Measurements from ENCODE around the gene TALDO1. TPM values are rescaled to one million over a fixed set of nuclear protein-coding genes. Genes with fewer than 3 reads are reported as not detected.
A peak's percentile ranks its signal among the peaks of the same experiment; 100 is the strongest.

Gene TALDO1
- total RNA-seq, 4 donors from 2014 or later, result 203 to 323 (median 241) TPM

DNA sequence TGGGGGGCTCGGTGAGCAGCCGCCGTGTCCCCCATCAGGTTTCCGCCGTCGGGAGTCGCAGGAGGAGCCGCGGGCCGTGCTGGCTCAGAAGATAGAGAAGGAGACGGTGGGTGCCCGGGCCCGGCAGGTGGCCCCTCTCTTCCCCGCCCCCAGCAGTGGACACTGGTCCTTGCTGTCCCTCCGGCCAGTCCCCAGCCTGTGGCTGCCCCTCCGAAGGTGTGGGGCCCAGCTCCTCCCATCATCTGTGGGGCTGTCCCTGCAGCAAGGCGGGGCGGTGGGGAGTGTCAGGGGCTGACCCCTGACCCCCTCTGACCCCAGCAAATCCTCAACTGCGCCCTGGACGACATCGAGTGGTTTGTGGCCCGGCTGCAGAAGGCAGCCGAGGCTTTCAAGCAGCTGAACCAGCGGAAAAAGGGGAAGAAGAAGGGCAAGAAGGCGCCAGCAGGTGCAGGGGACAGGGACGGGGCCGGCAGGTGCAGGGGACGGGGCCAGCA, 26.0 kb upstream of the TALDO1 start:
- H3K27ac ChIP-seq, result peak overlapping the region in 2 of 4 donors; percentile 9 to 11
- no peaks in the 10 kb centered on the region for H3K9me3 ChIP-seq
- no peak for DNase-seq (ENCODE audit: low spot score in 2 of 2)
- H3K27me3 ChIP-seq, result peaks cover 0 to 44% of the 10 kb centered on the region in 2 donors
- H3K4me3 ChIP-seq, result peak overlapping the region in 2 of 4 donors; percentile 34 to 41
- 37 to 46% methylated on average over 10 to 16 of the region's 28 CpGs for WGBS, 2 donors
- H3K36me3 ChIP-seq, result peaks cover 0 to 19% (median 0%) of the 10 kb centered on the region in 3 donors
- TF ChIP-seq, protein P1, sequence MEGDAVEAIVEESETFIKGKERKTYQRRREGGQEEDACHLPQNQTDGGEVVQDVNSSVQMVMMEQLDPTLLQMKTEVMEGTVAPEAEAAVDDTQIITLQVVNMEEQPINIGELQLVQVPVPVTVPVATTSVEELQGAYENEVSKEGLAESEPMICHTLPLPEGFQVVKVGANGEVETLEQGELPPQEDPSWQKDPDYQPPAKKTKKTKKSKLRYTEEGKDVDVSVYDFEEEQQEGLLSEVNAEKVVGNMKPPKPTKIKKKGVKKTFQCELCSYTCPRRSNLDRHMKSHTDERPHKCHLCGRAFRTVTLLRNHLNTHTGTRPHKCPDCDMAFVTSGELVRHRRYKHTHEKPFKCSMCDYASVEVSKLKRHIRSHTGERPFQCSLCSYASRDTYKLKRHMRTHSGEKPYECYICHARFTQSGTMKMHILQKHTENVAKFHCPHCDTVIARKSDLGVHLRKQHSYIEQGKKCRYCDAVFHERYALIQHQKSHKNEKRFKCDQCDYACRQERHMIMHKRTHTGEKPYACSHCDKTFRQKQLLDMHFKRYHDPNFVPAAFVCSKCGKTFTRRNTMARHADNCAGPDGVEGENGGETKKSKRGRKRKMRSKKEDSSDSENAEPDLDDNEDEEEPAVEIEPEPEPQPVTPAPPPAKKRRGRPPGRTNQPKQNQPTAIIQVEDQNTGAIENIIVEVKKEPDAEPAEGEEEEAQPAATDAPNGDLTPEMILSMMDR (IDR thresholded peaks at IDR 0.05), result no peak
- TF ChIP-seq POLR2A (IDR thresholded peaks at IDR 0.05), result no peak
- no peak for TF ChIP-seq EP300 (IDR thresholded peaks at IDR 0.05)
- peaks cover 0 to 40% (median 25%) of the 10 kb centered on the region in 4 donors for H3K4me1 ChIP-seq

DNA sequence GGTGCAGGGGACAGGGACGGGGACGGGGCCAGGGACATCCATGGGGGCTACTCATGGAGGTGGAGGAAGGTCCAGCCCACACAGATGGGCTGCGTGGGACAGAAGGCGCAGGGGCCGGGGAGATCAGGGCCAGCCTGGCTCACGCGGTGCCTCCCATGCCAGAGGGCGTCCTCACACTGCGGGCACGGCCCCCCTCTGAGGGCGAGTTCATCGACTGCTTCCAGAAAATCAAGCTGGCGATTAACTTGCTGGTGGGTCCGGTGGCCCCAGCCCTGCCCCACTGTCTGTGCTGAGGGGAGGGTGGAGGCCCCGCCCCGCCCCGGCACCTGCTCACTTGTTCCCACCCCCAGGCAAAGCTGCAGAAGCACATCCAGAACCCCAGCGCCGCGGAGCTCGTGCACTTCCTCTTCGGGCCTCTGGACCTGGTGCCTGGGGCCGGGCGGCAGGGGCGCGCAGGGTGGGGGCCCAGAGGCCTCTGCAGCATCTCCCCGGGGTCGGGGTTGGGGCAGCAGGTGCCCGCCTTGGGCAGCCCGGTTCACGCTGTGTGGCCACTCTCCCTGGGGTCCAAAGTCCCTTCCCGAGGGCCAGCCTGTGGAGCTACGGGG, 25.4 kb upstream of the TALDO1 start:
- peaks cover 0 to 46% (median 25%) of the 10 kb centered on the region in 4 donors for H3K4me1 ChIP-seq
- peak overlapping the region in 1 of 4 donors; percentile 34 for H3K4me3 ChIP-seq
- DNase-seq (ENCODE audit: low spot score in 2 of 2), result no peak

DNA sequence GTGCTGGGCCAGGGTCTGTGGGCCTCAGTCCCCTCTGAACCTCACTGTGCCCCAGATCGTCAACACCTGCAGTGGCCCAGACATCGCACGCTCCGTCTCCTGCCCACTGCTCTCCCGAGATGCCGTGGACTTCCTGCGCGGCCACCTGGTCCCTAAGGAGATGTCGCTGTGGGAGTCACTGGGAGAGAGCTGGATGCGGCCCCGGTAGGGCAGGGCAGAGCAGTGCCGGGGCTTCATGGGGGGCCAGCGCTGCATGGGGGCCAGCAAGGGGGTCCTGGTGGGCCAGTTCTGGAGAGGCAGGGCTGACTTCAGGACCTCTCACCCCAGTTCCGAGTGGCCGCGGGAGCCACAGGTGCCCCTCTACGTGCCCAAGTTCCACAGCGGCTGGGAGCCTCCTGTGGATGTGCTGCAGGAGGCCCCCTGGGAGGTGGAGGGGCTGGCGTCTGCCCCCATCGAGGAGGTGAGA, 24.9 kb upstream of the TALDO1 start:
- DNase-seq (ENCODE audit: low spot score in 2 of 2), result no peak
- Histone ChIP-seq H3K27me3 (peaks cover 0 to 50% of the 10 kb centered on the region in 2 donors), H3K27ac (no peak overlapping the region), H3K36me3 (peaks cover 0 to 19% (median 0%) of the 10 kb centered on the region in 3 donors), H3K4me1 (peaks cover 0 to 51% (median 29%) of the 10 kb centered on the region in 4 donors), H3K4me3 (no peak overlapping the region), H3K9me3 (no peaks in the 10 kb centered on the region)
- TF ChIP-seq POLR2A (IDR thresholded peaks at IDR 0.05) (no peak), EP300 (IDR thresholded peaks at IDR 0.05) (no peak)
- TF ChIP-seq, protein P1 (IDR thresholded peaks at IDR 0.05), result no peak
- whole genome bisulfite sequencing, 2 donors, result 67 to 86% methylated on average over 4 to 16 of the region's 20 CpGs

More for the DNA sequence above, 25.4 kb upstream of the TALDO1 start:
- WGBS, 2 donors, result 44 to 52% methylated on average over 13 to 14 of the region's 33 CpGs
- Histone ChIP-seq H3K9me3 (no peaks in the 10 kb centered on the region), H3K27me3 (peaks cover 0 to 50% of the 10 kb centered on the region in 2 donors), H3K36me3 (peaks cover 0 to 19% (median 0%) of the 10 kb centered on the region in 3 donors), H3K27ac (no peak overlapping the region)
- TF ChIP-seq EP300 (IDR thresholded peaks at IDR 0.05) (no peak), POLR2A (IDR thresholded peaks at IDR 0.05) (no peak)
- TF ChIP-seq, protein P1 (IDR thresholded peaks at IDR 0.05), result no peak

DNA sequence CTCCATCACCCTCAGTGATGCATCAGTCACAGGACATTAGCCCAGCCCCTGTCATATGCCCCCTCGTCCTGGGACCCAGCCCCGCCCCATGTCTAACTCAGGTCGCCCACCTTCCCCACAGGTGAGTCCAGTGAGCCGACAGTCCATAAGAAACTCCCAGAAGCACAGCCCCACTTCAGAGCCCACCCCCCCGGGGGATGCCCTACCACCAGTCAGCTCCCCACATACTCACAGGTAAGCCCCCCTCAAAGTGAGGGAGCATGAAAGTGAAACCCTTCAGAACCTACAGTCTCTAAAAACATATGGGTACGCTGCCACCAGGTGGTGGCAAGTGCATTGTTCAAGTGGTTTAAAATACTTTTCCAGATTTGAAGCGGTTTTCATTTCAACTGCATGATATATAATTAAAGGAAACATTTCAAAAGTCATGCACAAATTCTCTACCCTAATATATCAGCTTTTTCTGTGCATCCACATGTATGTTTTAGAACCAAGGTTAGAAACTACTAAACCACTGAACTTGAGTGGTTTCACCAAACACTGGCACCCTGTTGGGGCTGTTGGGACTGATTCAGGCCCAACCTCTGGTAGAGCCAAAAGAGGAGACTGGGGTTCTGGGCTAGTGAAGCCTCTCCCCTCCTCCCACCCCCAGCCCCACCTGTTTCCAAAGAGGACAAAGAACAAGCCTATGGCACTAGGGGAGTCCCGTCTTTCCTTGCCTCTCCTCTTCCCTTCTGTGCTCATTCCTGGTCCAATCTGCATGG, 24.0 kb upstream of the TALDO1 start:
- DNase-seq (ENCODE audit: low spot score in 2 of 2), result peak in 1 of 2 donors; percentile 61
- Histone ChIP-seq H3K4me3 (no peak overlapping the region), H3K36me3 (peaks cover 0 to 19% (median 0%) of the 10 kb centered on the region in 3 donors), H3K27me3 (peaks cover 0 to 50% of the 10 kb centered on the region in 2 donors), H3K4me1 (peaks cover 0 to 60% (median 38%) of the 10 kb centered on the region in 4 donors), H3K9me3 (no peaks in the 10 kb centered on the region), H3K27ac (no peak overlapping the region)
- TF ChIP-seq EP300 (IDR thresholded peaks at IDR 0.05) (peak in 1 of 2 donors; percentile 15), POLR2A (IDR thresholded peaks at IDR 0.05) (no peak)
- TF ChIP-seq, protein P1 (IDR thresholded peaks at IDR 0.05), result peak; percentile 45 to 72 (median 58)
- 53 to 54% methylated on average over 3 to 8 of the region's 8 CpGs for WGBS, 2 donors
